GM19397 (cell line): ENCODE data around the gene MRGPRE.
"Not testable (repeated sequence)": the region's sequence is repeated elsewhere in the genome, so short reads cannot be mapped to it uniquely, and the experiment has no call there.

Experiments used
- ATAC-seq: cut with Tn5 transposase; IDR thresholded peaks from one replicate; pipeline ENCODE4 v1.9.1; 2021; ENCODE audit warnings: mild to moderate bottlenecking, moderate library complexity; ENCODE audit not compliant: unreplicated experiment

The MRGPRE gene

GRCh38 chr11:3231851-3232744, at the start of gene MRGPRE:
MRGPRE (minus strand) TSS chr11:3232417; CDS start chr11:3228799, 3,618 bp downstream.
- ATAC-seq = no peak

- ATAC-seq = not testable (repeated sequence)
These were observed 48.9 kb upstream of the MRGPRE start for GRCh38 chr11:3281146-3281545.

GRCh38 chr11:3280662-3281061, 48.4 kb upstream of the MRGPRE start:
- not testable (repeated sequence) for ATAC-seq

GRCh38 chr11:3278922-3279321, 46.7 kb upstream of the MRGPRE start:
- not testable (repeated sequence) for ATAC-seq

- not testable (repeated sequence) for ATAC-seq
These were observed 41.4 kb upstream of the MRGPRE start for GRCh38 chr11:3273629-3274028.

- not testable (repeated sequence) for ATAC-seq
These were observed 30.3 kb upstream of the MRGPRE start for GRCh38 chr11:3262548-3262947.

GRCh38 chr11:3261831-3262230, 29.6 kb upstream of the MRGPRE start:
- ATAC-seq = not testable (repeated sequence)

GRCh38 chr11:3257509-3257908, 25.3 kb upstream of the MRGPRE start:
- ATAC-seq = not testable (repeated sequence)

- not testable (repeated sequence) for ATAC-seq
These were observed 23.0 kb upstream of the MRGPRE start for GRCh38 chr11:3255241-3255640.

- not testable (repeated sequence) for ATAC-seq
These were observed 22.6 kb upstream of the MRGPRE start for GRCh38 chr11:3254773-3255172.

GRCh38 chr11:3245071-3245470, 12.9 kb upstream of the MRGPRE start:
- ATAC-seq = no peak

- no peak for ATAC-seq
These were observed 11.7 kb upstream of the MRGPRE start for GRCh38 chr11:3243880-3244279.

GRCh38 chr11:3237119-3237518, 4.9 kb upstream of the MRGPRE start:
- no peak for ATAC-seq

GRCh38 chr11:3234846-3235245, 2.6 kb upstream of the MRGPRE start:
- ATAC-seq = no peak

- ATAC-seq = no peak
These were observed 739 bp upstream of the MRGPRE start for GRCh38 chr11:3232956-3233355.

GRCh38 chr11:3231550-3231850, 717 bp downstream of the MRGPRE start:
- no peak for ATAC-seq

GRCh38 chr11:3230636-3231549, 1.3 kb downstream of the MRGPRE start:
- ATAC-seq = no peak

- no peak for ATAC-seq
These were observed 2.3 kb downstream of the MRGPRE start for GRCh38 chr11:3229673-3230630.

GRCh38 chr11:3228445-3228829, 3.8 kb downstream of the MRGPRE start:
- ATAC-seq = no peak

GRCh38 chr11:3227568-3228444, 4.4 kb downstream of the MRGPRE start:
- no peak for ATAC-seq
